ENCODE measurements around the gene MTPN.

The MTPN gene

DNA sequence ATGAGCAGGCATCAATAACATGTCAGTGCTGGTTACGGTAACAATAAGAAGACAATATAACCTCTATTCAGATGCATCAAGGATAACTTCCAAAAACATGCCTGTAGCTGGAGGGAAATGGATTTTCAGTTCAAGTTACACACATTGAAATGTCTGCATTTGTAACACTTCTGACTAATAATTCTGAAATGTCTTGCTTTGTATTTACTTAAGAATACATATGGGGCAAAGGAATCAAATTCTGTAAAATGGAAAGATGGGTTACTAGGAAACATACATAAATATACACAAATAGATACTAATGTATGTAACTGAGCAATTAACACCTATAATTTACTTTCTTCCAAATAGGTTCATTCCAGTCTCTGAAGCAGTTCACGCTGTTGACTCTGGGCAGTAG lies 18.6 kb upstream of the MTPN start:
- no peak overlapping the region for H3K4me3 ChIP-seq
- no peak overlapping the region for H3K27ac ChIP-seq
- intact Hi-C loops (cut with DNase I; ENCODE audit: low total_unique reads): no loop called here
- no peaks in the 10 kb centered on the region for H3K27me3 ChIP-seq
- no peak for DNase-seq
- H3K36me3 ChIP-seq: no peaks in the 10 kb centered on the region
- no peaks in the 10 kb centered on the region for H3K9me3 ChIP-seq
- H3K4me1 ChIP-seq: no peaks in the 10 kb centered on the region
- TF ChIP-seq, protein P1, sequence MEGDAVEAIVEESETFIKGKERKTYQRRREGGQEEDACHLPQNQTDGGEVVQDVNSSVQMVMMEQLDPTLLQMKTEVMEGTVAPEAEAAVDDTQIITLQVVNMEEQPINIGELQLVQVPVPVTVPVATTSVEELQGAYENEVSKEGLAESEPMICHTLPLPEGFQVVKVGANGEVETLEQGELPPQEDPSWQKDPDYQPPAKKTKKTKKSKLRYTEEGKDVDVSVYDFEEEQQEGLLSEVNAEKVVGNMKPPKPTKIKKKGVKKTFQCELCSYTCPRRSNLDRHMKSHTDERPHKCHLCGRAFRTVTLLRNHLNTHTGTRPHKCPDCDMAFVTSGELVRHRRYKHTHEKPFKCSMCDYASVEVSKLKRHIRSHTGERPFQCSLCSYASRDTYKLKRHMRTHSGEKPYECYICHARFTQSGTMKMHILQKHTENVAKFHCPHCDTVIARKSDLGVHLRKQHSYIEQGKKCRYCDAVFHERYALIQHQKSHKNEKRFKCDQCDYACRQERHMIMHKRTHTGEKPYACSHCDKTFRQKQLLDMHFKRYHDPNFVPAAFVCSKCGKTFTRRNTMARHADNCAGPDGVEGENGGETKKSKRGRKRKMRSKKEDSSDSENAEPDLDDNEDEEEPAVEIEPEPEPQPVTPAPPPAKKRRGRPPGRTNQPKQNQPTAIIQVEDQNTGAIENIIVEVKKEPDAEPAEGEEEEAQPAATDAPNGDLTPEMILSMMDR (IDR thresholded peaks at IDR 0.05): no peak

DNA sequence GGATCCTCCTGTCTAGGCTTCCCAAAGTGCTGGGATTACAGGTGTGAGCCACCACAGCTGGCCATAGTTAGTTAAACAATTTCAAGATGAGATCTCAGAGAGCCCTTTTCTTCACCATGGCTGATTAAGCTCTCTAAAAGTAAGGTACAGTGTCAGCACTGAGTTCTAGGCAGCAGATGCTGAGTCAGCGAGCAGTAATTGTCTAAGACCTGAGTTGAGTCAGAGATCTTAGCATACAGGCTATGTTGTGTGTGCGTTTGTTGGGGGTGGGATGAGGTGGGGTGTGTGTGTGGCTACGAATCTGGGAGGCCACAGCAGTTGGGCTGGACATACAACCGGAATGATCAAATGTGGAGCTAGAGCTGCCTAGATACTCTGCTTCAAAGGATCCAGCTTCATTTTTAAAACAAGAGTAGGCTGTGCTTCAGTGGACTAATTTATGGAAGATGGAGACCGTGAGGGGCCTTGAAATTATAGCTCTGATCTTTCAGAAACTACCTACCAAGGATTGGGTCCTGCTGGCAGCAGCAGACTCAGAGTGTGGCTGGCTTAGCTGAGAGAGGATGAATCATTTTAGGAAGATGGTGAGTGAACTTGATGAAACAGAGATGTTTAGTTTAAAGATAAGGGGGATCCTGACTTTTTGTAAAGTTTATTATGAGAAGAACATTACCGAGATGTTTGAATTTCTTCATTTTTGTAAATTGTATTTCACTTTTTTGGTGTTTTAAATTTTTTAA lies 17.5 kb upstream of the MTPN start:
- no peaks in the 10 kb centered on the region for H3K27me3 ChIP-seq
- no peak overlapping the region for H3K27ac ChIP-seq
- no peak overlapping the region for H3K4me3 ChIP-seq
- TF ChIP-seq, protein P1 (IDR thresholded peaks at IDR 0.05): no peak
- no peaks in the 10 kb centered on the region for H3K9me3 ChIP-seq
- H3K36me3 ChIP-seq: no peaks in the 10 kb centered on the region
- no peak for DNase-seq
- no peaks in the 10 kb centered on the region for H3K4me1 ChIP-seq
- intact Hi-C loops (cut with DNase I; ENCODE audit: low total_unique reads): no loop called here

DNA sequence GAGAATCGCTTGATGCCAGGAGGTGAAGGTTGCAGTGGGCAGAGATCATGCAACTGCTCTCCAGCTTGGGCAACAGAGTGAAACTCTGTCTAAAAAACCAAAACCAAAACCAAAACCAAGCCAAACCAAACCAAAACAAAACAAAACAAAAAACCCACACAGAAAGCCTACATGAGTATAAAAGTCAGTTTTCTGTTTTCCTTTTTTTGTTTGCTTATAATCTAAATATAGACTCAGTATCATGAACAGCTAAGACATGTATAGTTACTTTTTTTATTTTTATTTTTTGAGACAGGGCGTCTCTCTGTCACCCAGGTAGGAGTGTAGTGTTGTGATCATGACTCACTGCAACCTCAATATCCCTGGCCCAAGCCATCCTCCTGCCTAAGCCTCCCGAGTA lies 16.8 kb upstream of the MTPN start:
- no peaks in the 10 kb centered on the region for H3K36me3 ChIP-seq
- H3K4me3 ChIP-seq: no peak overlapping the region
- H3K4me1 ChIP-seq: no peaks in the 10 kb centered on the region
- no peak overlapping the region for H3K27ac ChIP-seq
- H3K9me3 ChIP-seq: no peaks in the 10 kb centered on the region
- no peak for DNase-seq
- no peaks in the 10 kb centered on the region for H3K27me3 ChIP-seq
- TF ChIP-seq, protein P1 (IDR thresholded peaks at IDR 0.05): no peak
- intact Hi-C loops (cut with DNase I; ENCODE audit: low total_unique reads): no loop called here

DNA sequence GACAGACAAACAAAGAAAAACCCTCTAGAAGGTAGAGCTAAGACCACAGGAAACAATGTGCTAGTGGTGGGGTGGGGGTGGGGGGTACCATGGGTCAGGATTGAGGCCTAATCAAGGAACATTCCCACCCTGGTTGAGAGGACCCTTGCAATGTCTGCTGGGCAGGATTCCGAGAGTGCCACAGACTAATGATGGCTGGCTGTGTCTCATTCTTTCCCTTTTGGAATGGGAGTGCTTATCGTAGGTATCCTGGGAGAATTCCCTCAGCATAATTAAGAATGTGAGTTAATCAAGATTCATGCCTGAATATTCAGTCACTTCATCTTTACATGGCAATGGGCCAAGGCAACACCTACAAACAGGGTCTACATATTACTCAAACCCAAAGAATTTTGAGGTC lies 14.7 kb upstream of the MTPN start:
- no peaks in the 10 kb centered on the region for H3K9me3 ChIP-seq
- no peaks in the 10 kb centered on the region for H3K36me3 ChIP-seq
- no peaks in the 10 kb centered on the region for H3K4me1 ChIP-seq
- no peak overlapping the region for H3K27ac ChIP-seq
- DNase-seq: no peak
- TF ChIP-seq, protein P1 (IDR thresholded peaks at IDR 0.05): no peak
- no peak overlapping the region for H3K4me3 ChIP-seq
- intact Hi-C loops (cut with DNase I; ENCODE audit: low total_unique reads): no loop called here
- H3K27me3 ChIP-seq: no peaks in the 10 kb centered on the region

DNA sequence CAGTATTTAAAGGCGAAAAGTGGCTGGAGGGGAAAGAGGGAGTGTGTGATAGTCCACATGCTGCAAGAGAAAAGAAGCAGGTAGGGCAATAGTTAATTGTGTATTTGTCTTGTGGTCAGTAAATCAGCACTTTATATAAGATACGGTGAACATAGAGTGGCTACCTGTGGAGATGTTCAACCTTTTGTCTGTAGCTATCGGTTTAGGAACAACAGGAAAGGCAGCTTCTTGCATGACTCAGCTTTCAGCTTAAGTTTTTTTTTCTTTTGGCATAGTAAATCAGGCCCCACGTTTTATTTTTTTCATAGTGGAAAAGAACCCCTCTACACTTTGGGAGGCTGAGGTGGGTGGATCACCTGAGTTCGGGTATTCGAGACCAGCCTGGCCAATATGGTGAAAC lies 14.2 kb upstream of the MTPN start:
- Histone ChIP-seq H3K36me3 (no peaks in the 10 kb centered on the region), H3K9me3 (no peaks in the 10 kb centered on the region), H3K4me3 (no peak overlapping the region), H3K27ac (no peak overlapping the region), H3K27me3 (no peaks in the 10 kb centered on the region), H3K4me1 (no peaks in the 10 kb centered on the region)
- intact Hi-C loops (cut with DNase I; ENCODE audit: low total_unique reads): no loop called here
- TF ChIP-seq, protein P1 (IDR thresholded peaks at IDR 0.05): no peak
- DNase-seq: no peak

DNA sequence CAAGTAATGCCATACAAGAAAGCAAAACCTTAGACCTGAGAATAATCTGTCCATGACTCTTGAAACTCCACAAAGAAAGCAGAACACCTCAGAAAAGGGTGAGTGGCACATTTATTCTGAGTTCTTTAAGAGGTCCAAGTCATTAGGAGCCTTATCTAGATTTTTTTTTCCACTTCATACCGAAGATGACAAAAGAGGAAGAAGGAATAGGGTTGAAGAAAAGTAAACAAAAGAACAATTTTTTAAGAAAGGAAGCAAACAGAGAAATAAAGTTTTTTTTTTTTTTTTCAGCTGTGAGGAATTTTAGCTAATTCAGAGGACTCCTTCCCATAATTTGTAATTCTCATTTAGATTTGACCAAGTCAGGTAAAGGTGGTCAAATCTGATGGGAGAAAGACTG lies 13.1 kb upstream of the MTPN start:
- DNase-seq: no peak
- Histone ChIP-seq H3K4me1 (no peaks in the 10 kb centered on the region), H3K9me3 (no peaks in the 10 kb centered on the region), H3K4me3 (no peak overlapping the region), H3K27me3 (no peaks in the 10 kb centered on the region), H3K36me3 (no peaks in the 10 kb centered on the region), H3K27ac (no peak overlapping the region)
- intact Hi-C loops (cut with DNase I; ENCODE audit: low total_unique reads): no loop called here
- TF ChIP-seq, protein P1 (IDR thresholded peaks at IDR 0.05): no peak
